A673 (cell line): Measurements from ENCODE around the gene TMEM44. TPM values are rescaled to one million over a fixed set of nuclear protein-coding genes. Genes with fewer than 3 reads are reported as not detected.

Experiments used
- BruUV-seq: library from RNA; stranded (reverse); fragments of 400-500 nt; replicated peaks from 2 replicates; lab custom pipeline; 2021; lab: Mats Ljungman, UMichigan
- CTCF ChIA-PET: fragments of 300-600 bp; sonication (Branson Sonifier 250); formaldehyde crosslinking; loops from one replicate; lab custom pipeline; 2022; ENCODE audit warnings: antibody characterized with exemption; lab: Charles Lee
- POLR2A ChIA-PET: fragments of 300-600 bp; sonication (Branson Sonifier 250); formaldehyde crosslinking; loops from one replicate; lab custom pipeline; 2022; ENCODE audit warnings: antibody characterized with exemption; ENCODE audit not compliant: low non-redundant PET; lab: Charles Lee
- DNase-seq: peaks from one replicate; pipeline ENCODE4 v3.0.0-alpha.2; 2015; ENCODE audit warnings: low spot score
- H3K27ac ChIP-seq: fragments of 200-600 bp; sonication (generic); 2 replicates; pipeline ENCODE4 v1.5.1; 2016; ENCODE audit warnings: mixed run types, low read depth, mild to moderate bottlenecking, mixed read lengths, antibody characterized with exemption, low read length; ENCODE audit not compliant: poor library complexity, severe bottlenecking
- H3K27me3 ChIP-seq: fragments of 200-600 bp; sonication (generic); replicated peaks from 2 replicates; pipeline ENCODE4 v1.6.1; 2017; ENCODE audit warnings: mixed run types, low read depth, mild to moderate bottlenecking, mixed read lengths, antibody characterized with exemption, low read length; ENCODE audit not compliant: insufficient read depth, poor library complexity
- H3K36me3 ChIP-seq: fragments of 200-600 bp; sonication (generic); 2 replicates; pipeline ENCODE4 v1.6.1; 2016; ENCODE audit warnings: mixed run types, mild to moderate bottlenecking, mixed read lengths, antibody characterized with exemption, low read length; ENCODE audit not compliant: insufficient read depth, poor library complexity, severe bottlenecking
- H3K4me1 ChIP-seq: fragments of 200-600 bp; sonication (generic); 2 replicates; pipeline ENCODE4 v1.6.1; 2017; ENCODE audit warnings: mixed run types, mild to moderate bottlenecking, mixed read lengths, antibody characterized with exemption, low read length; ENCODE audit not compliant: insufficient read depth, poor library complexity, severe bottlenecking
- H3K4me3 ChIP-seq: fragments of 200-600 bp; sonication (generic); 2 replicates; pipeline ENCODE4 v1.5.1; 2016; ENCODE audit warnings: low read depth, mixed run types, mild to moderate bottlenecking, mixed read lengths, low read length; ENCODE audit not compliant: poor library complexity, severe bottlenecking
- H3K9me3 ChIP-seq: fragments of 200-600 bp; sonication (generic); 2 replicates; pipeline ENCODE4 v1.6.1; 2016; ENCODE audit warnings: mixed run types, low read depth, mild to moderate bottlenecking, mixed read lengths, antibody characterized with exemption, low read length; ENCODE audit not compliant: poor library complexity, severe bottlenecking
- EZH2 ChIP-seq: fragments of 200-600 bp; sonication (generic); IDR thresholded peaks from 2 replicates; pipeline ENCODE4 v1.6.1; 2017; ENCODE audit warnings: borderline replicate concordance, low read depth, mild to moderate bottlenecking, mixed read lengths, antibody characterized with exemption, low read length; ENCODE audit not compliant: poor library complexity, severe bottlenecking
- intact Hi-C: fragments of 100-400 bp; cut with micrococcal nuclease; formaldehyde crosslinking; loops from one replicate; pipeline ENCODE4 v1.10.0; 2022; ENCODE audit not compliant: unreplicated experiment
- total RNA-seq: library from RNA; stranded (reverse); gene quantifications from 2 replicates; pipeline ENCODE4 v1.2.3, GENCODE V29; 2021
- TF ChIP-seq, protein P1 (sequence below): fragments of 300-800, 200-600 bp; sonication (generic); conservative IDR thresholded peaks from 2 replicates; pipeline ENCODE4 v1.5.1; 2017; ENCODE audit warnings: low read depth, mild to moderate bottlenecking, antibody characterized with exemption, low read length, moderate library complexity, mixed read lengths

Gene TMEM44
- total RNA-seq, 1 experiment from 2014 or later = 20.9 TPM

DNA sequence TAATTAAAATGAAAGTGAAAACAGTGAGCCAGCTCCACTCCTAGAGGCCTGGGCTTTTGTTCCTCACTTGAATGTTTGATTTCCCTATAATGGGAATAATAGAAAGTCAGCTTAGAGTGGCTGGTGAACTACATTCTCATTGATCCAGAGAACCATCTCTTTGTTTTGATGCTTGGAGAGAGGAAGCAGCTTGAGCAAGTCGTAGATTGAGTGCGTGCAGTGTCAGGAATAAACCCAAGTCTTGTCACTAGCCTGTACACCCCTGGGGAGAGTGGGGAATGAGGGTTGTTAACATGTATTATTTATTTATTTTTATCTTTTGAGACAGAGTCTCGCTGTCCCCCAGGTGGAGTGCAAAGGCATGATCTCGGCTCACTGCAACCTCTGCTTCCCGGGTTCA lies 39.7 kb upstream of the TMEM44 start:
- intact Hi-C loops = loop anchor here (5.0 kb wide), 1 partner anchor 849 kb away; no protein-coding TSS in a partner anchor
- no peak for TF ChIP-seq EZH2
- TF ChIP-seq, protein P1, sequence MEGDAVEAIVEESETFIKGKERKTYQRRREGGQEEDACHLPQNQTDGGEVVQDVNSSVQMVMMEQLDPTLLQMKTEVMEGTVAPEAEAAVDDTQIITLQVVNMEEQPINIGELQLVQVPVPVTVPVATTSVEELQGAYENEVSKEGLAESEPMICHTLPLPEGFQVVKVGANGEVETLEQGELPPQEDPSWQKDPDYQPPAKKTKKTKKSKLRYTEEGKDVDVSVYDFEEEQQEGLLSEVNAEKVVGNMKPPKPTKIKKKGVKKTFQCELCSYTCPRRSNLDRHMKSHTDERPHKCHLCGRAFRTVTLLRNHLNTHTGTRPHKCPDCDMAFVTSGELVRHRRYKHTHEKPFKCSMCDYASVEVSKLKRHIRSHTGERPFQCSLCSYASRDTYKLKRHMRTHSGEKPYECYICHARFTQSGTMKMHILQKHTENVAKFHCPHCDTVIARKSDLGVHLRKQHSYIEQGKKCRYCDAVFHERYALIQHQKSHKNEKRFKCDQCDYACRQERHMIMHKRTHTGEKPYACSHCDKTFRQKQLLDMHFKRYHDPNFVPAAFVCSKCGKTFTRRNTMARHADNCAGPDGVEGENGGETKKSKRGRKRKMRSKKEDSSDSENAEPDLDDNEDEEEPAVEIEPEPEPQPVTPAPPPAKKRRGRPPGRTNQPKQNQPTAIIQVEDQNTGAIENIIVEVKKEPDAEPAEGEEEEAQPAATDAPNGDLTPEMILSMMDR = no peak
- peak overlapping the region; percentile 99 for H3K27ac ChIP-seq
- CTCF ChIA-PET = interaction anchor here (2.5 to 2.6 kb wide), 2 partner anchors 10 to 598 kb away, joined by 9 to 15 read pairs; partner anchors contain the start of gene XXYLT1
- POLR2A ChIA-PET = interaction anchor here (0.6 to 0.7 kb wide), 2 partner anchors 425 to 598 kb away, joined by 3 to 4 read pairs; partner anchors contain the start of gene XXYLT1
- H3K36me3 ChIP-seq = no peaks in the 10 kb centered on the region
- H3K4me3 ChIP-seq = peak overlapping the region; percentile 72
- peaks cover 17% of the 10 kb centered on the region for H3K4me1 ChIP-seq
- TSS peak; percentile 98 for BruUV-seq
- H3K27me3 ChIP-seq = no peaks in the 10 kb centered on the region
- DNase-seq = no peak
- H3K9me3 ChIP-seq = no peaks in the 10 kb centered on the region

DNA sequence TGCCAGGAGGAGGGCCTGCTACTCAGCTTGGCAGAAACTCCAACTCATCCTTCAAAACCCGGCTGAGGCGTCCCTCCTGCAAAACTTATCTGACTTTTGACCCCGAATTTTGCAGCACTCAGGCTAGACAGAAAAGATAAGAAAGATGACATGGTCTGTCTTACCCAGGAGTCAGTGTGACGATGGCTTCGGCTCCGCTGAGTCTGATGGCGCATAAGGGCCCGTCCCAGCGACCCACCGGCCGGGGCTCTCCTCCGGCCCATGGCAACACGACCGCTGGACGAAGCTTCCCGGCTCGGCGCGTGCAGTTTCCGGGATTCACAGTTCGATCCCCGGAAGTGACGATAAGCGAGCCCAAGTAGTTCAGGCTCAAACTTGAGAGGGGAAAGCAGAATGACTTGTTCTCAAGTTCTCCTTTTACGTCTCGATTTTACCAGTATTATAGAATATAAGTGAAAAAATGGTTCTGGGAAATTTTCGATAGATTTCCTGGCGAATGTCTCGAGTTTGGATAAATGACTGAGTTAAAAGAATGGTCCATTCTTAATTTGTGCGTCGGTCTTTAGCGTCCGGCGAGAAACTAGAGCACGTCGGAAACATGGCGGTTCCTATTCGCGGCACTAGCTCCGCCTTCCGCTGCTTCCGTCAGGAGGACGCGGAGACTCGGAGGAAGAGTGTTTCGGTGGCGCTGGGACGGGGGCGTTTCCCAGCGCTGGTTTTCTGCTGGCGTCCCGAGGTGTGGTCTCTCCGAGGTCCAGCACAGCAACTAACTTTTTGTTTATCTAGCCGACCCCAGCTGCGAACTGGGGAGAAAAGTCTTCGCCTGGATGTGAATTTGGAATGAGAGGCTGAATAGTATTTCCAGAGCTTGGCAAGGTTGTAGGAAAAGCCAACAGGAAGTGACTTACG lies 38.9 kb upstream of the TMEM44 start, which contains the start of gene LSG1:
TSS of gene LSG1 (minus strand) at position 292 of the 909 bp plus-strand sequence. CDS start at position 263, 29 bp downstream.
- ChIA-PET CTCF (interaction anchor here (0.6 to 2.6 kb wide), 7 partner anchors 10 to 1738 kb away, joined by 3 to 15 read pairs (median 4); partner anchors contain the start of gene XXYLT1), POLR2A (interaction anchor here (0.7 kb wide), 1 partner anchor 599 kb away, joined by 4 read pairs; the partner anchor contains the start of gene XXYLT1)
- no peaks in the 10 kb centered on the region for H3K9me3 ChIP-seq
- H3K4me1 ChIP-seq = peaks cover 17% of the 10 kb centered on the region
- no peaks in the 10 kb centered on the region for H3K36me3 ChIP-seq
- H3K27me3 ChIP-seq = no peaks in the 10 kb centered on the region
- intact Hi-C loops = loop anchor here (5.0 kb wide), 1 partner anchor 850 kb away; no protein-coding TSS in a partner anchor
- BruUV-seq = no TSS peak
- DNase-seq = peak; percentile 97
- peak within 1 kb of the TSS; percentile 99 for H3K27ac ChIP-seq
- H3K4me3 ChIP-seq = peak within 1 kb of the TSS; percentile 72
- TF ChIP-seq, protein P1 = no peak
- TF ChIP-seq EZH2 = no peak

DNA sequence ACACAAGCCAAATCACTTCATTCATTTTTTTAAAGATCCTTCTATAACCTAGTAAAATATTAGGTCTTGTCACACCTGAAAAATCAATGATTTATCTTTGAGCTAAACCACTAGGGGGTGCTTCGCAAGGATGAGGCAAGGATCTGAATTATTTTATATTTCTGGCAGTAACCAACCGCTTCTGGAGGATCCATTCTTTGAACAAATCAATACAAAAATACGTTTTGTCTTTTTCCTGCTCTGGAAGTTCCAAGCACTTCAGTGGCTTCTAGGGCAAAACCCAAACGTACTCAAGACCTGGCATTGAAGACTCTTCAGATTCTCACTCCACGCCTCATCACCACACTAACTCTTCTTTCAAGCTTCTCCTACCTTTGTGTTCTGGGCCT lies 38.3 kb upstream of the TMEM44 start:
- peak overlapping the region; percentile 99 for H3K27ac ChIP-seq
- ChIA-PET POLR2A (no interaction called here), CTCF (interaction anchor here (0.5 to 2.6 kb wide), 7 partner anchors 11 to 664 kb away, joined by 3 to 15 read pairs (median 4); partner anchors contain the start of gene XXYLT1)
- no peaks in the 10 kb centered on the region for H3K9me3 ChIP-seq
- H3K4me1 ChIP-seq = peaks cover 17% of the 10 kb centered on the region
- intact Hi-C loops = loop anchor here (5.0 kb wide), 1 partner anchor 851 kb away; no protein-coding TSS in a partner anchor
- H3K36me3 ChIP-seq = peaks cover 5% of the 10 kb centered on the region
- H3K4me3 ChIP-seq = peak overlapping the region; percentile 72
- no peak for TF ChIP-seq EZH2
- TF ChIP-seq, protein P1 = peak; percentile 73
- BruUV-seq = TSS peak; percentile 69
- DNase-seq = peak; percentile 54
- H3K27me3 ChIP-seq = no peaks in the 10 kb centered on the region
